Measurements from ENCODE around the gene SPAG17. TPM values are rescaled to one million over a fixed set of nuclear protein-coding genes. Genes with fewer than 3 reads are reported as not detected.

Gene SPAG17
- total RNA-seq, 1 experiment from 2014 or later: 0.36 TPM

- Histone ChIP-seq H3K27me3 (ENCODE audit: control insufficient read depth, insufficient read depth, low read length) (no peaks in the 10 kb centered on the region), H3K4me3 (ENCODE audit: low read depth in 2 of 2, low read length in 2 of 2) (no peak overlapping the region), H3K36me3 (ENCODE audit: control insufficient read depth, insufficient read depth, low read length) (no peaks in the 10 kb centered on the region), H3K4me1 (ENCODE audit: control insufficient read depth, insufficient read depth, low read length) (no peaks in the 10 kb centered on the region), H3K9me3 (ENCODE audit: control insufficient read depth, insufficient read depth, low read depth, low read length) (no peaks in the 10 kb centered on the region), H3K27ac (ENCODE audit: low read length) (no peak overlapping the region)
- POLR2A ChIA-PET: no interaction called here
- no peak for ATAC-seq
- no TSS peak for BruUV-seq (replicated peaks)
- TF ChIP-seq SIN3A (IDR thresholded peaks at IDR 0.05; ENCODE audit: borderline replicate concordance, insufficient read depth, low read depth, low read length) (no peak), TCF7L2 (IDR thresholded peaks at IDR 0.05; ENCODE audit: low read depth, low read length) (no peak), POLR2AphosphoS5 (IDR thresholded peaks at IDR 0.05; ENCODE audit: low read depth, low read length) (no peak), REST (IDR thresholded peaks at IDR 0.05; ENCODE audit: insufficient read depth in 1 of 2, low read depth in 2 of 2, low read length in 1 of 2) (no peak), CTCF (IDR thresholded peaks at IDR 0.05) (no peak)
- in situ Hi-C loops (cut with HindIII; ENCODE audit: low pct_unique_long_range_greater_than_20kb, low sequenced_read_pairs) (no loop called here), intact Hi-C loops (cut with micrococcal nuclease; ENCODE audit: unreplicated experiment) (no loop called here)
- CTCF ChIA-PET: no interaction called here
- DNase-seq (ENCODE audit: low read depth, low spot score): no peak
Measured at GRCh38 chr1:118210723-118211110, 25.7 kb upstream of the SPAG17 start.

DNA sequence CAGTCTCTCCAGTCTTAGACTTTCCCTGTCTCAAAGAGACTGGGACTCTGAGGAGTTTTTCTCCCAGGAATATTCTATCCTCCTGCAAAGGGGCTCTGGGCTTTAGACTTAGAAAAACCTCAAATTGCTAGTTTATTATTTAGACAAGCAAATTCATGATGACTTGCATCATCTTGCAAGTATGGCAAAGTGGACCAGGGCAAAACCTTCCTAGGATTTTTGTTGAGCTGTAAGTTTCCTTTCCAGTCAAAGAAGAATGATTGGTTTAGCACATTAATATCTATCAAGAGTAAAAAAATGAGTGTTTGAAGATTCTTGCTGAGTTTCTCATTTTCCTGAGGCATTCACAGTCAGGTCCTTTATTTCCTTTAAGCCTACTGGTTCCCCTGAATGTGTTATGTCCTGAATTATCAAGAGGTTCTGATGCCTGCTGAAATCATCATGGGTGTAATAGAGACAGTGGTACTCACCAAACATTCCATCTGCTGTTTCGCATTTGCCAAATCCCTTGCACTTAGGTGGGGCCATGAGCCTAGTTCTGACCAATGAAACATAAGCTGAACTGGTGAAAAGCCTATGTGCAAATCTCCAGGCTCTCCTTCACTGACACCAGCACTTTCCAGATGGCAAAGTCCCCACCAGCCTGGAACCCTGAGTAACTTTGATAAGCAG, 25.2 kb upstream of the SPAG17 start:
- BruUV-seq (replicated peaks): no TSS peak
- Histone ChIP-seq H3K4me3 (ENCODE audit: low read depth in 2 of 2, low read length in 2 of 2) (no peak overlapping the region), H3K27ac (ENCODE audit: low read length) (no peak overlapping the region), H3K4me1 (ENCODE audit: control insufficient read depth, insufficient read depth, low read length) (no peaks in the 10 kb centered on the region), H3K27me3 (ENCODE audit: control insufficient read depth, insufficient read depth, low read length) (no peaks in the 10 kb centered on the region), H3K9me3 (ENCODE audit: control insufficient read depth, insufficient read depth, low read depth, low read length) (no peaks in the 10 kb centered on the region), H3K36me3 (ENCODE audit: control insufficient read depth, insufficient read depth, low read length) (no peaks in the 10 kb centered on the region)
- CTCF ChIA-PET: no interaction called here
- ATAC-seq (no peak), DNase-seq (ENCODE audit: low read depth, low spot score) (no peak)
- POLR2A ChIA-PET: no interaction called here
- in situ Hi-C loops (cut with HindIII; ENCODE audit: low pct_unique_long_range_greater_than_20kb, low sequenced_read_pairs): no loop called here
- intact Hi-C loops (cut with micrococcal nuclease; ENCODE audit: unreplicated experiment): no loop called here
- TF ChIP-seq TCF7L2 (IDR thresholded peaks at IDR 0.05; ENCODE audit: low read depth, low read length): no peak
- no peak for TF ChIP-seq CTCF (IDR thresholded peaks at IDR 0.05)
- no peak for TF ChIP-seq POLR2AphosphoS5 (IDR thresholded peaks at IDR 0.05; ENCODE audit: low read depth, low read length)
- no peak for TF ChIP-seq SIN3A (IDR thresholded peaks at IDR 0.05; ENCODE audit: borderline replicate concordance, insufficient read depth, low read depth, low read length)
- no peak for TF ChIP-seq REST (IDR thresholded peaks at IDR 0.05; ENCODE audit: insufficient read depth in 1 of 2, low read depth in 2 of 2, low read length in 1 of 2)
